Keratinocyte (primary cell): Measurements from ENCODE around the gene KDM8. TPM values are rescaled to one million over a fixed set of nuclear protein-coding genes. Genes with fewer than 3 reads are reported as not detected.

Experiments used
- DNase-seq: peaks from one replicate; pipeline ENCODE4 v3.0.0-alpha.2; 2011; ENCODE audit warnings: low read depth, missing footprints, low spot score
- FAIRE-seq: peaks from 2 replicates; lab custom pipeline; 2011; peaks lifted over from hg19 to GRCh38; lab: Jason Lieb, UNC
- H2AFZ ChIP-seq: 2 replicates; pipeline ENCODE4 v1.6.0; 2012; ENCODE audit warnings: low read length, control low read depth, inconsistent platforms; ENCODE audit not compliant: control insufficient read depth
- H3K27ac ChIP-seq: 2 replicates; pipeline ENCODE4 v1.5.1; 2011; ENCODE audit warnings: low read length; ENCODE audit not compliant: control insufficient read depth, insufficient read depth
- H3K27me3 ChIP-seq: 3 replicates; pipeline ENCODE4 v1.6.0; 2011; ENCODE audit warnings: low read length; ENCODE audit not compliant: control insufficient read depth, insufficient read depth; ENCODE audit errors: extremely low read depth
- H3K36me3 ChIP-seq, 2 experiments: 2 replicates in 1 of 2; 3 replicates in 1 of 2; pipeline ENCODE4 v1.5.1; 2011; ENCODE audit warnings: low read length in 2 of 2, mild to moderate bottlenecking in 1 of 2; ENCODE audit not compliant: control insufficient read depth in 2 of 2, insufficient read depth in 2 of 2; ENCODE audit errors: extremely low read depth in 1 of 2
- H3K4me1 ChIP-seq: 3 replicates; pipeline ENCODE4 v1.5.1; 2011; ENCODE audit warnings: low read length; ENCODE audit not compliant: control insufficient read depth, insufficient read depth; ENCODE audit errors: extremely low read depth
- H3K4me2 ChIP-seq: 3 replicates; pipeline ENCODE4 v1.6.0; 2011; ENCODE audit warnings: low read depth, low read length; ENCODE audit not compliant: control insufficient read depth, insufficient read depth; ENCODE audit errors: extremely low read depth
- H3K4me3 ChIP-seq, 3 experiments: fragments of 200-600 bp in 1 of 3; sonication (generic) in 1 of 3; 2 replicates in 2 of 3; 3 replicates in 1 of 3; pipeline ENCODE4 v1.5.1; 2011 to 2016; ENCODE audit warnings: low read length in 3 of 3, mild to moderate bottlenecking in 3 of 3, control low read depth in 2 of 3, inconsistent platforms in 1 of 3, low read depth in 1 of 3, mixed read lengths in 1 of 3, mixed run types in 1 of 3, moderate library complexity in 1 of 3; ENCODE audit not compliant: control insufficient read depth in 2 of 3, insufficient read depth in 2 of 3; ENCODE audit errors: extremely low read depth in 1 of 3
- H3K79me2 ChIP-seq: 2 replicates; pipeline ENCODE4 v1.6.0; 2012; ENCODE audit warnings: low read length; ENCODE audit not compliant: control insufficient read depth, insufficient read depth
- H3K9ac ChIP-seq: 3 replicates; pipeline ENCODE4 v1.6.0; 2011; ENCODE audit warnings: low read length; ENCODE audit not compliant: control insufficient read depth, insufficient read depth; ENCODE audit errors: extremely low read depth
- H3K9me1 ChIP-seq: 3 replicates; pipeline ENCODE4 v1.6.0; 2011; ENCODE audit warnings: low read length; ENCODE audit not compliant: control insufficient read depth, insufficient read depth; ENCODE audit errors: extremely low read depth
- H3K9me3 ChIP-seq: 2 replicates; pipeline ENCODE4 v1.5.1; 2012; ENCODE audit warnings: low read depth, low read length; ENCODE audit not compliant: control insufficient read depth
- H4K20me1 ChIP-seq: 3 replicates; pipeline ENCODE4 v1.6.0; 2011; ENCODE audit warnings: low read length; ENCODE audit not compliant: control insufficient read depth, insufficient read depth; ENCODE audit errors: extremely low read depth
- CTCF ChIP-seq, 3 experiments: IDR thresholded peaks in 1 of 3; conservative IDR thresholded peaks in 1 of 3; optimal IDR thresholded peaks in 1 of 3; 2 replicates in 2 of 3; 3 replicates in 1 of 3; pipeline versions ENCODE3 to v1.5.1; 2011; ENCODE audit warnings: low read length in 3 of 3, mild to moderate bottlenecking in 3 of 3, moderate library complexity in 2 of 3, control low read depth in 1 of 3, inconsistent platforms in 1 of 3; ENCODE audit not compliant: insufficient read depth in 2 of 3; ENCODE audit errors: extremely low read depth in 1 of 3
- EZH2 ChIP-seq: IDR thresholded peaks from one replicate; pipeline ENCODE4 v1.6.1; 2012; ENCODE audit warnings: inconsistent platforms, mild to moderate bottlenecking, low read length, moderate library complexity
- dilution Hi-C: fragments of 300-500 bp; cut with MboI; formaldehyde crosslinking; loops from one replicate; pipeline ENCODE4 v1.7.0; 2020; ENCODE audit warnings: low sequenced_read_pairs; ENCODE audit not compliant: extremely low pct_ligation_motif_present
- polyA plus RNA-seq, 5 experiments: library from polyadenylated mRNA; depleted of rRNA in 3 of 5; stranded (reverse) in 3 of 5; stranded (forward) in 1 of 5; unstranded in 1 of 5; fragments of >200 nt; gene quantifications; 1 replicate in 1 of 5; 2 replicates in 3 of 5; 3 replicates in 1 of 5; pipeline versions ENCODE4 v1.2.1 to v1.2.3, GENCODE V29; 2011 to 2012; ENCODE audit warnings: missing spikeins in 2 of 5, low read depth in 1 of 5, low replicate concordance in 1 of 5

Gene KDM8
- polyA plus RNA-seq, 1 donor (not counting 4 experiments of a cell fraction or from before 2014, with no cell fraction given), result 1.5 TPM

- dilution Hi-C loops, result no loop called here
- peak overlapping the region; percentile 89 for H3K9ac ChIP-seq
- peak overlapping the region; percentile 90 to 95 (median 92) for H3K4me3 ChIP-seq
- no peaks in the 10 kb centered on the region for H3K9me3 ChIP-seq
- H3K36me3 ChIP-seq, result peaks cover 0 to 3% of the 10 kb centered on the region in 2 experiments
- TF ChIP-seq EZH2, result no peak
- no peak for TF ChIP-seq CTCF (optimal IDR thresholded peaks at IDR 0.05 in 1 of 3, IDR thresholded peaks at IDR 0.05 in 1 of 3, conservative IDR thresholded peaks at IDR 0.05 in 1 of 3; ENCODE audit: extremely low read depth in 1 of 3, insufficient read depth in 2 of 3, low read length in 3 of 3)
- no peaks in the 10 kb centered on the region for H3K9me1 ChIP-seq
- no peak overlapping the region for H2AFZ ChIP-seq
- H4K20me1 ChIP-seq, result no peaks in the 10 kb centered on the region
- peaks cover 11% of the 10 kb centered on the region for H3K79me2 ChIP-seq
- H3K27ac ChIP-seq, result no peak overlapping the region
- peak overlapping the region; percentile 93 for H3K4me2 ChIP-seq
- peaks cover 18% of the 10 kb centered on the region for H3K4me1 ChIP-seq
- DNase-seq, result no peak
- FAIRE-seq, result no peak
- no peaks in the 10 kb centered on the region for H3K27me3 ChIP-seq
Measured at GRCh38 chr16:27269300-27270150, 66.2 kb downstream of the KDM8 start.

- H3K9me1 ChIP-seq, result no peaks in the 10 kb centered on the region
- no peaks in the 10 kb centered on the region for H4K20me1 ChIP-seq
- FAIRE-seq, result no peak
- TF ChIP-seq CTCF (optimal IDR thresholded peaks at IDR 0.05 in 1 of 3, IDR thresholded peaks at IDR 0.05 in 1 of 3, conservative IDR thresholded peaks at IDR 0.05 in 1 of 3; ENCODE audit: extremely low read depth in 1 of 3, insufficient read depth in 2 of 3, low read length in 3 of 3) (no peak), EZH2 (no peak)
- peaks cover 0 to 3% of the 10 kb centered on the region in 2 experiments for H3K36me3 ChIP-seq
- DNase-seq, result no peak
- no peaks in the 10 kb centered on the region for H3K9me3 ChIP-seq
- no peaks in the 10 kb centered on the region for H3K27me3 ChIP-seq
- no peak overlapping the region for H3K4me3 ChIP-seq
- dilution Hi-C loops, result no loop called here
- H2AFZ ChIP-seq, result no peak overlapping the region
- no peak overlapping the region for H3K4me2 ChIP-seq
- H3K4me1 ChIP-seq, result peaks cover 16% of the 10 kb centered on the region
- no peak overlapping the region for H3K27ac ChIP-seq
- H3K9ac ChIP-seq, result no peak overlapping the region
- H3K79me2 ChIP-seq, result peaks cover 11% of the 10 kb centered on the region
Measured at GRCh38 chr16:27270349-27270748, 67.0 kb downstream of the KDM8 start.

Other genes starting within 250 kb of the KDM8 start
- not detected in 3 replicates for gene C16orf82, start 136.6 kb upstream of the KDM8 start, polyA plus RNA-seq
- gene NSMCE1, start 65.2 kb downstream of the KDM8 start, polyA plus RNA-seq, result 54.7 to 59.8 TPM (median 55.9 TPM) in 3 replicates
- 60.5 to 79.1 TPM (median 77.8 TPM) in 3 replicates for gene IL4R, start 110.4 kb downstream of the KDM8 start, polyA plus RNA-seq
- 0.09 to 0.12 TPM (median 0.12 TPM) in 3 replicates for gene IL21R, start 198.6 kb downstream of the KDM8 start, polyA plus RNA-seq